C4-2B (cell line): ENCODE data around the gene NCAN.

Experiments used
- H3K27ac ChIP-seq: fragments of 450-650 bp; 2 replicates; pipeline ENCODE4 v1.5.1; 2017
- CTCF ChIP-seq: fragments of 450-650 bp; conservative IDR thresholded peaks from 2 replicates; pipeline ENCODE4 v1.5.1; 2017; ENCODE audit warnings: mild to moderate bottlenecking
- ZFX ChIP-seq: fragments of 450-650 bp; IDR thresholded peaks from 2 replicates; pipeline ENCODE4 v1.6.1; 2017

Gene NCAN

DNA sequence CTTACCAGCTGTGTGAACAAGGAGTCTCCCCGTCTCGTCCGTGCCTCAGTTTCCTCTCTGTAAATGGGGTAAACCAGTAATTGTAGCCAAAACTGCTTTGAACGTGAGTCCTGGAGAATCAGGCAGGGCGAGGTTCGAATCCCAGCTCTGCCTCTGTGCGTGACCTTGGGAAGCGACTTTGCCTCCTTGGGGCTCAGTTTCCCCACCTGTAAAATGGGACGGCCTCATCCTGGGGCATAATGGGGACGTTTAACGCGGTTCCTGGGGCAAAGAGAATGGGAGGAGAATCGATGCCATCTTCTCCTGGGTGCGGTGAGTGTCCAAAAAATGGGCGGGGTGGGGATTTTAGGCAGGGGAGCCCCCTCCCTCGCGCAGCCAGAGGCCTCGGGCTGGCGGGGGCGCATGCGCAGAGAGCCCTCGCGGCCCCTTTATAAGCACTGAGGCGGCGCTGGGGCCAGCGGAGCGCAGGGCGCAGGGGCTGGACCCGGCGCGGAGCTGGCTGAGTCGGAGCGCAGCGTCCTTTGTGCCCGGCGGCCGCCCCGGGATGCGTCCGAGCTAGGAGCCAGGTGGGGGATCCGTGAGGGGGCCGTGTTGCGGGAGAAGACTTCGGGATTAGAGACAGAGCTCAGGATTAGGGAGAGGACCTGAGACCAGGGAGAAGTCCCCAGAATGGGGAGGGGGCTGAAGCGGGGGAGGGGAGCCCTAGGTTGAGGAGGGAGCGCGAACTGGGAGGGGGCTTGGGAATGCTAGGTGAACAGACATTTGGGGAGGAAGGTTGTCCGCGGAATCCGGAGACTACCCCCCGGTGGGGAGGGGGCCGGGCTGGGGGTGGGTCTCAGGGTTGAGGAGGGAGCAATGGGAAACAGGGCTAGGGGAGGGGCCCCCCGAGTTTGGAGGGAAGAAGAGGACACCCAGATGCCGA, at the start of gene NCAN:
NCAN (plus strand) TSS at position 460 of the 922 bp plus-strand sequence. CDS start 4,996 bp downstream, outside the sequence.
- TF ChIP-seq ZFX, result no peak
- no peak for TF ChIP-seq CTCF
- H3K27ac ChIP-seq, result no peak within 1 kb of the TSS

- H3K27ac ChIP-seq, result no peak overlapping the region
- TF ChIP-seq CTCF (no peak), ZFX (no peak)
Observed at GRCh38 chr19:19162495-19162894, 49.3 kb upstream of the NCAN start.

- H3K27ac ChIP-seq, result no peak overlapping the region
- TF ChIP-seq ZFX (no peak), CTCF (no peak)
Observed at GRCh38 chr19:19165396-19165795, 46.4 kb upstream of the NCAN start.

GRCh38 chr19:19167612-19168011, 44.1 kb upstream of the NCAN start:
- TF ChIP-seq CTCF, result no peak
- no peak overlapping the region for H3K27ac ChIP-seq

GRCh38 chr19:19169236-19170052, 42.3 kb upstream of the NCAN start:
- no peak for TF ChIP-seq CTCF
- TF ChIP-seq ZFX, result no peak
- H3K27ac ChIP-seq, result no peak overlapping the region

- TF ChIP-seq ZFX, result no peak
- TF ChIP-seq CTCF, result no peak
- no peak within 1 kb of the TSS for H3K27ac ChIP-seq
Observed at GRCh38 chr19:19170053-19170872, 41.5 kb upstream of the NCAN start, which contains the start of gene MEF2B. MEF2B (minus strand) TSS chr19:19170263; CDS start chr19:19150735, 19,528 bp downstream.
